K562 (cell line): ENCODE data around the gene PID1. TPM values are rescaled to one million over a fixed set of nuclear protein-coding genes. Genes with fewer than 3 reads are reported as not detected.

ENCODE experiments used
- ATAC-seq: fragments of 200-7000 bp; cut with Tn5 transposase; 3 replicates; pipeline ENCODE4 v1.9.1; 2020; ENCODE audit warnings: moderate library complexity
- BruUV-seq: library from RNA; stranded (reverse); fragments of 400-500 nt; replicated peaks from 2 replicates; lab custom pipeline; 2021; lab: Mats Ljungman, UMichigan
- CTCF ChIA-PET: fragments of 300-600 bp; formaldehyde crosslinking; extraction: SDS; loops from one replicate; lab custom pipeline; 2021; ENCODE audit warnings: low intra/inter-chr PET ratio; lab: Yijun Ruan, JAX
- POLR2A ChIA-PET: fragments of 300-600, 350-650 bp; sonication (Branson Sonifier 250); formaldehyde crosslinking; extraction: SDS; loops from one replicate; lab custom pipeline; 2021; ENCODE audit warnings: antibody characterized with exemption, inconsistent platforms; lab: Yijun Ruan, JAX
- DNase-seq, 4 experiments: peaks; one replicate each; pipeline versions ENCODE4 v3.0.0 to v3.0.0-alpha.2; 2011 to 2018; ENCODE audit warnings: low spot score in 3 of 4, mixed read lengths in 3 of 4; ENCODE audit errors: extremely low read depth in 1 of 4
- FAIRE-seq: peaks from 2 replicates; lab custom pipeline; 2011; peaks lifted over from hg19 to GRCh38; lab: Jason Lieb, UNC
- H2AFZ ChIP-seq: 2 replicates; pipeline ENCODE4 v1.6.0; 2011; ENCODE audit warnings: low read depth, low read length, control low read depth, inconsistent platforms
- H3K27ac ChIP-seq: fragments of 200-600 bp; 3 replicates; pipeline ENCODE4 v1.8.0; 2011; ENCODE audit warnings: low read depth, mild to moderate bottlenecking, control low read depth, inconsistent platforms, low read length, moderate library complexity, mixed read lengths; ENCODE audit errors: extremely low read depth
- H3K27me3 ChIP-seq, 2 experiments: fragments of 300-600 bp in 1 of 2; 2 replicates in 1 of 2; 3 replicates in 1 of 2; pipeline versions ENCODE4 v1.6.0 to v1.8.0; 2011; ENCODE audit warnings: inconsistent platforms in 2 of 2, low read length in 2 of 2, mild to moderate bottlenecking in 1 of 2, mixed read lengths in 1 of 2, moderate library complexity in 1 of 2; ENCODE audit not compliant: control insufficient read depth in 2 of 2, insufficient read depth in 2 of 2
- H3K36me3 ChIP-seq: fragments of 300-600 bp; 3 replicates; pipeline ENCODE4 v1.8.0; 2011; ENCODE audit warnings: mild to moderate bottlenecking, low read length, inconsistent platforms; ENCODE audit not compliant: control insufficient read depth, insufficient read depth
- H3K4me1 ChIP-seq, 2 experiments: fragments of 200-600 bp in 1 of 2; replicated peaks in 1 of 2; 2 replicates in 1 of 2; 3 replicates in 1 of 2; pipeline versions ENCODE4 v1.5.1 to v1.8.0; 2011; ENCODE audit warnings: inconsistent platforms in 2 of 2, low read length in 2 of 2, mild to moderate bottlenecking in 1 of 2, mixed read lengths in 1 of 2, moderate library complexity in 1 of 2; ENCODE audit not compliant: control insufficient read depth in 2 of 2, insufficient read depth in 2 of 2
- H3K4me2 ChIP-seq: 2 replicates; pipeline ENCODE4 v1.6.1; 2011; ENCODE audit warnings: low read length, control low read depth, inconsistent platforms, mixed read lengths; ENCODE audit not compliant: insufficient read depth
- H3K4me3 ChIP-seq: fragments of 200-600 bp; sonication (generic), shearing (Covaris generic); 2 replicates; pipeline ENCODE4 v1.5.1; 2016; ENCODE audit warnings: control low read depth, inconsistent platforms
- H3K79me2 ChIP-seq: fragments of 200-600 bp; 3 replicates; pipeline ENCODE4 v1.8.0; 2011; ENCODE audit warnings: low read length, inconsistent platforms; ENCODE audit not compliant: control insufficient read depth, insufficient read depth
- H3K9ac ChIP-seq, 2 experiments: 2 replicates each; pipeline versions ENCODE4 v1.6.0 to v1.6.1; 2011; ENCODE audit warnings: low read depth in 2 of 2, low read length in 2 of 2, control low read depth in 1 of 2, inconsistent platforms in 1 of 2, mild to moderate bottlenecking in 1 of 2, mixed read lengths in 1 of 2; ENCODE audit not compliant: insufficient read depth in 1 of 2
- H3K9me1 ChIP-seq: one replicate; pipeline ENCODE4 v1.6.0; 2011; ENCODE audit warnings: inconsistent platforms, mild to moderate bottlenecking, low read length, moderate library complexity; ENCODE audit not compliant: control insufficient read depth, insufficient read depth
- H3K9me3 ChIP-seq: replicated peaks from 2 replicates; pipeline ENCODE4 v1.5.1; 2011; ENCODE audit warnings: low read depth, low read length, inconsistent platforms; ENCODE audit not compliant: control insufficient read depth, insufficient read depth
- H4K20me1 ChIP-seq: replicated peaks from 2 replicates; pipeline ENCODE4 v1.6.1; 2011; ENCODE audit warnings: low read length, inconsistent platforms, mixed read lengths; ENCODE audit not compliant: control insufficient read depth, insufficient read depth
- DIDO1 ChIP-seq: fragments of 450-650 bp; IDR thresholded peaks from 2 replicates; pipeline ENCODE4 v1.6.1; 2016; ENCODE audit warnings: low read depth, missing biosample characterization, missing genetic modification characterization
- FOXJ3 ChIP-seq: sonication (generic); formaldehyde crosslinking; IDR thresholded peaks from 2 replicates; pipeline ENCODE4 v1.4.0; 2020; ENCODE audit warnings: mild to moderate bottlenecking, missing genetic modification reagents
- KDM1A ChIP-seq, 2 experiments: fragments of 450-650 bp; IDR thresholded peaks; 2 replicates each; pipeline ENCODE4 v1.6.1; 2016; ENCODE audit warnings: mild to moderate bottlenecking in 2 of 2
- PHF8 ChIP-seq: fragments of 200-600 bp; sonication (generic); IDR thresholded peaks from 2 replicates; pipeline ENCODE4 v1.6.1; 2012; ENCODE audit warnings: mixed run types, mild to moderate bottlenecking, inconsistent platforms, low read length, moderate library complexity, borderline replicate concordance
- PTRF ChIP-seq: fragments of 450-650 bp; IDR thresholded peaks from 2 replicates; pipeline ENCODE4 v1.6.1; 2016; ENCODE audit warnings: mild to moderate bottlenecking, missing genetic modification characterization, missing compliant biosample characterization
- RB1 ChIP-seq: fragments of 450-650 bp; IDR thresholded peaks from 2 replicates; pipeline ENCODE4 v1.6.1; 2017; ENCODE audit warnings: low read depth, mild to moderate bottlenecking
- ZC3H4 ChIP-seq: sonication (generic); formaldehyde crosslinking; IDR thresholded peaks from 2 replicates; pipeline ENCODE4 v1.9.0; 2021; ENCODE audit warnings: missing genetic modification reagents, borderline replicate concordance
- WGBS: fragments of 100-300 bp; shearing (Covaris generic); methylation state at CpG from one replicate; pipeline ENCODE4 v1.1.6; 2016; ENCODE audit warnings: low coverage, mixed read lengths; ENCODE audit not compliant: insufficient coverage; ENCODE audit errors: missing lambda C conversion rate; 5-methylcytosine and 5-hydroxymethylcytosine counted together
- in situ Hi-C: fragments of 300-500 bp; cut with MboI; formaldehyde crosslinking; loops from 4 replicates; pipeline ENCODE4 v1.15.0; 2018; ENCODE audit warnings: inconsistent platforms, mixed read lengths
- intact Hi-C: fragments of 100-400 bp; cut with micrococcal nuclease; formaldehyde crosslinking; loops from 2 replicates; pipeline ENCODE4 v1.14.2; 2022
- polyA plus RNA-seq, 8 experiments: library from polyadenylated mRNA; depleted of rRNA in 4 of 8; stranded (reverse) in 5 of 8; unstranded in 3 of 8; fragments of >200 nt; fragmentation: Nextera tagmentation in 2 of 8; fragmentation: Illumina TruSeq in 1 of 8; extraction: Ambion mirVana in 2 of 8; extraction: Trizol in 1 of 8; gene quantifications; 2 replicates each; pipeline versions ENCODE4 v1.2.1 to v1.2.3, GENCODE V29; 2011 to 2014; ENCODE audit warnings: inconsistent platforms in 1 of 8, missing spikeins in 1 of 8
- total RNA-seq, 7 experiments: library from RNA; depleted of rRNA in 6 of 7; stranded (reverse); fragments of >200 nt in 6 of 7; fragmentation: Illumina TruSeq in 2 of 7; extraction: Trizol in 2 of 7; gene quantifications; 2 replicates each; pipeline versions ENCODE4 v1.2.1 to v1.2.3, GENCODE V29; 2011 to 2021; ENCODE audit warnings: low replicate concordance in 1 of 7
- TF ChIP-seq, protein P1 (sequence below): fragments of 250-450 bp; sonication (Bioruptor Pico); IDR thresholded peaks from 2 replicates; pipeline ENCODE4 v1.8.0; 2022; ENCODE audit warnings: moderate library complexity, mild to moderate bottlenecking, inconsistent platforms

The PID1 gene
- total and polyA plus RNA-seq, 9 of the 15 experiments (the other 6 are each of a cell fraction or from before 2014, with no cell fraction given), result not detected

DNA sequence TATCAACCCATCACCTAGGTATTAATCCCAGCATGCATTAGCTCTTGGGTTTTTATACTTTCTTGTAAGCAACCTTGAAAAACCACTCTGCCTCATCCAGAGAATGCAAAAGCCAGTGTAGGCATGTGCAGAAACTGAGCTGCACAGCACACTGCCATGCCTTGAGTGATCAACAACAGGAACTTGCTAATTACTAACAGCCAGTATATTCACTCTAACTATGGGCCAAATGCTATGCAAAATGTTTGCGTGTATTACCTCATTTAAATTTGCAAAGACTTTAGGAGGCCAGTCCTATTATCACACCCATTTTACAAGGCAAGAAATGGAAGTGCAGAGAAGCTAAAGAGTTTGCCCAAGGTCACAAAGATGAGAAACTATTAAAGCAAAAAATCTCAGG is 169.8 kb downstream of the PID1 start:
- H3K27ac ChIP-seq, result no peak overlapping the region
- H3K27me3 ChIP-seq, result no peaks in the 10 kb centered on the region
- no peak for FAIRE-seq
- in situ Hi-C loops, result no loop called here
- H3K9me3 ChIP-seq, result no peaks in the 10 kb centered on the region
- H3K9me1 ChIP-seq, result no peaks in the 10 kb centered on the region
- H3K9ac ChIP-seq, result no peak overlapping the region
- no peaks in the 10 kb centered on the region for H3K36me3 ChIP-seq
- no peaks in the 10 kb centered on the region for H4K20me1 ChIP-seq
- H3K4me2 ChIP-seq, result no peak overlapping the region
- no peaks in the 10 kb centered on the region for H3K79me2 ChIP-seq
- no peak for DNase-seq
- WGBS, result 0% methylated on average over 1 of the region's 1 CpG
- H3K4me1 ChIP-seq, result no peaks in the 10 kb centered on the region
- TF ChIP-seq PTRF (tag), result no peak
- no peak for TF ChIP-seq FOXJ3 (CRISPR knock-in tag)
- TF ChIP-seq, protein P1, sequence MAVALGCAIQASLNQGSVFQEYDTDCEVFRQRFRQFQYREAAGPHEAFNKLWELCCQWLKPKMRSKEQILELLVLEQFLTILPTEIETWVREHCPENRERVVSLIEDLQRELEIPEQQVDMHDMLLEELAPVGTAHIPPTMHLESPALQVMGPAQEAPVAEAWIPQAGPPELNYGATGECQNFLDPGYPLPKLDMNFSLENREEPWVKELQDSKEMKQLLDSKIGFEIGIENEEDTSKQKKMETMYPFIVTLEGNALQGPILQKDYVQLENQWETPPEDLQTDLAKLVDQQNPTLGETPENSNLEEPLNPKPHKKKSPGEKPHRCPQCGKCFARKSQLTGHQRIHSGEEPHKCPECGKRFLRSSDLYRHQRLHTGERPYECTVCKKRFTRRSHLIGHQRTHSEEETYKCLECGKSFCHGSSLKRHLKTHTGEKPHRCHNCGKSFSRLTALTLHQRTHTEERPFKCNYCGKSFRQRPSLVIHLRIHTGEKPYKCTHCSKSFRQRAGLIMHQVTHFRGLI, result no peak
- TF ChIP-seq RB1, result no peak
- TF ChIP-seq ZC3H4 (CRISPR knock-in tag), result no peak
- no peak for TF ChIP-seq PHF8
- no peak for TF ChIP-seq KDM1A (IDR thresholded peaks at IDR 0.05)
- TF ChIP-seq DIDO1, result no peak
- TF ChIP-seq, all 486 proteins: peak for 0
- POLR2A ChIA-PET, result no interaction called here
- ATAC-seq, result no peak
- CTCF ChIA-PET, result no interaction called here
- no TSS peak for BruUV-seq
- Histone ChIP-seq H2AFZ (no peak overlapping the region), H3K4me3 (no peak overlapping the region)
- intact Hi-C loops, result no loop called here
